Esophagus muscularis mucosa (tissue), 4 donors: ENCODE results near the gene LTB4R2.

Experiments used
- CTCF ChIP-seq, 3 experiments: fragments of 200-600 bp in 2 of 3; fragments of 450-650 bp in 1 of 3; sonication (generic) in 2 of 3; IDR thresholded peaks; one replicate each; pipeline ENCODE4 v1.5.1; 2017 to 2019; ENCODE audit warnings: antibody characterized with exemption in 3 of 3, mild to moderate bottlenecking in 2 of 3, moderate library complexity in 1 of 3
- EP300 ChIP-seq: sonication (generic); formaldehyde crosslinking; IDR thresholded peaks from one replicate; pipeline ENCODE4 v1.6.1; 2017; ENCODE audit warnings: antibody characterized with exemption
- POLR2A ChIP-seq: fragments of 450-650 bp; IDR thresholded peaks from one replicate; pipeline ENCODE4 v1.6.1; 2017; ENCODE audit warnings: antibody characterized with exemption, moderate library complexity, mild to moderate bottlenecking, low read depth
- POLR2AphosphoS5 ChIP-seq, 2 donors: sonication (generic); formaldehyde crosslinking; IDR thresholded peaks; one replicate each; pipeline ENCODE4 v1.6.1; 2017; ENCODE audit warnings: antibody characterized with exemption in 2 of 2

GRCh38 chr14:24314377-24315193, 4.6 kb downstream of the LTB4R2 start:
- no peak for TF ChIP-seq CTCF (IDR thresholded peaks at IDR 0.05)
- TF ChIP-seq POLR2A: no peak
- no peak for TF ChIP-seq EP300
- TF ChIP-seq POLR2AphosphoS5 (IDR thresholded peaks at IDR 0.05): no peak
